GM23338 (cell line): ENCODE results near the gene RTN4RL1. TPM values are rescaled to one million over a fixed set of nuclear protein-coding genes. Genes with fewer than 3 reads are reported as not detected.

Experiments used
- ATAC-seq: fragments of 200-7000 bp; cut with Tn5 transposase; 3 replicates; pipeline ENCODE4 v1.9.1; 2020
- DNase-seq: peaks from one replicate; pipeline ENCODE4 v3.0.0-alpha.2; 2015; ENCODE audit warnings: low spot score
- H2AFZ ChIP-seq: fragments of 200-600 bp; sonication (generic); 2 replicates; pipeline ENCODE4 v1.8.0; 2016; ENCODE audit warnings: antibody characterized with exemption, mild to moderate bottlenecking, moderate library complexity
- H3F3A ChIP-seq: fragments of 200-600 bp; sonication (generic); replicated peaks from 2 replicates; pipeline ENCODE4 v1.8.0; 2017; ENCODE audit warnings: antibody characterized with exemption, mixed run types, low read depth
- H3K27ac ChIP-seq: fragments of 200-600 bp; sonication (generic); 2 replicates; pipeline ENCODE4 v1.6.1; 2016; ENCODE audit warnings: low read depth
- H3K27me3 ChIP-seq: fragments of 200-600 bp; sonication (generic); 2 replicates; pipeline ENCODE4 v1.8.0; 2016; ENCODE audit warnings: mild to moderate bottlenecking, mixed run types, moderate library complexity; ENCODE audit not compliant: insufficient read depth
- H3K36me3 ChIP-seq: fragments of 200-600 bp; sonication (generic); 2 replicates; pipeline ENCODE4 v1.8.0; 2016; ENCODE audit warnings: mild to moderate bottlenecking; ENCODE audit not compliant: insufficient read depth
- H3K4me1 ChIP-seq: fragments of 200-600 bp; sonication (generic); 2 replicates; pipeline ENCODE4 v1.8.0; 2016; ENCODE audit warnings: mild to moderate bottlenecking, moderate library complexity; ENCODE audit not compliant: insufficient read depth
- H3K4me2 ChIP-seq: fragments of 200-600 bp; sonication (generic); 2 replicates; pipeline ENCODE4 v1.7.1; 2017; ENCODE audit warnings: mixed run types
- H3K4me3 ChIP-seq: fragments of 200-600 bp; sonication (generic); 2 replicates; pipeline ENCODE4 v1.6.1; 2016; ENCODE audit warnings: mixed run types
- H3K79me2 ChIP-seq: fragments of 200-600 bp; sonication (generic); replicated peaks from 2 replicates; pipeline ENCODE4 v1.8.0; 2017; ENCODE audit warnings: mild to moderate bottlenecking; ENCODE audit not compliant: insufficient read depth
- H3K9me2 ChIP-seq: fragments of 200-600 bp; sonication (generic); 2 replicates; pipeline ENCODE4 v1.8.0; 2017; ENCODE audit not compliant: insufficient read depth
- H4K20me1 ChIP-seq: fragments of 200-600 bp; sonication (generic); replicated peaks from 2 replicates; pipeline ENCODE4 v1.8.0; 2017; ENCODE audit warnings: mild to moderate bottlenecking; ENCODE audit not compliant: insufficient read depth
- H3K27ac Mint-ChIP-seq: 2 replicates; pipeline ENCODE4 v1.8.0; 2020; ENCODE audit warnings: inconsistent platforms, mild to moderate bottlenecking, moderate library complexity, mixed read lengths
- H3K27me3 Mint-ChIP-seq: 3 replicates; pipeline ENCODE4 v1.8.0; 2022; ENCODE audit warnings: low read depth, mild to moderate bottlenecking, moderate library complexity, mixed read lengths, inconsistent platforms; ENCODE audit not compliant: insufficient read depth, poor library complexity
- H3K36me3 Mint-ChIP-seq: 3 replicates; pipeline ENCODE4 v1.8.0; 2021; ENCODE audit warnings: low read depth, mild to moderate bottlenecking, inconsistent platforms, moderate library complexity, mixed read lengths
- H3K4me1 Mint-ChIP-seq: 3 replicates; pipeline ENCODE4 v1.8.0; 2020; ENCODE audit warnings: mild to moderate bottlenecking, inconsistent platforms, mixed read lengths
- H3K4me3 Mint-ChIP-seq: 3 replicates; pipeline ENCODE4 v1.8.0; 2021; ENCODE audit warnings: moderate library complexity, mild to moderate bottlenecking, inconsistent platforms, mixed read lengths
- H3K9me3 Mint-ChIP-seq: 3 replicates; pipeline ENCODE4 v1.8.0; 2020; ENCODE audit warnings: moderate library complexity, mild to moderate bottlenecking, inconsistent platforms, mixed read lengths
- CREB1 ChIP-seq: fragments of 250-450 bp; sonication (Bioruptor Pico); IDR thresholded peaks from 2 replicates; pipeline ENCODE4 v1.5.0; 2020; ENCODE audit warnings: low read depth, mild to moderate bottlenecking, moderate library complexity
- ETS1 ChIP-seq: IDR thresholded peaks from 2 replicates; pipeline ENCODE4 v1.6.1; 2016; ENCODE audit warnings: antibody characterized with exemption
- EZH2 ChIP-seq: fragments of 200-600 bp; sonication (generic); IDR thresholded peaks from one replicate; pipeline ENCODE4 v1.8.0; 2017; ENCODE audit warnings: antibody characterized with exemption, mild to moderate bottlenecking, low read depth; ENCODE audit not compliant: unreplicated experiment
- EZH2phosphoT487 ChIP-seq: fragments of 200-600 bp; sonication (generic); IDR thresholded peaks from one replicate; pipeline ENCODE4 v1.8.1; 2018; ENCODE audit warnings: antibody characterized with exemption; ENCODE audit not compliant: unreplicated experiment
- NANOG ChIP-seq: IDR thresholded peaks from 2 replicates; pipeline ENCODE4 v1.6.1; 2016; ENCODE audit warnings: antibody characterized with exemption, borderline replicate concordance
- POLR2AphosphoS5 ChIP-seq: IDR thresholded peaks from 2 replicates; pipeline ENCODE4 v1.6.1; 2016; ENCODE audit warnings: antibody characterized with exemption, low read depth
- STAT1 ChIP-seq: IDR thresholded peaks from one replicate; pipeline ENCODE4 v1.6.1; 2016; ENCODE audit warnings: antibody characterized with exemption; ENCODE audit not compliant: unreplicated experiment
- ZNF114 ChIP-seq: fragments of 250-450 bp; sonication (Bioruptor Pico); IDR thresholded peaks from 2 replicates; pipeline ENCODE4 v1.5.0; 2020; ENCODE audit warnings: mild to moderate bottlenecking, moderate library complexity
- ZNF331 ChIP-seq: fragments of 250-450 bp; sonication (Bioruptor Pico); IDR thresholded peaks from 2 replicates; pipeline ENCODE4 v1.5.0; 2020; ENCODE audit warnings: low read depth, mild to moderate bottlenecking, moderate library complexity
- ZNF462 ChIP-seq: fragments of 250-450 bp; sonication (Bioruptor Pico); IDR thresholded peaks from 2 replicates; pipeline ENCODE4 v1.5.0; 2020; ENCODE audit warnings: mild to moderate bottlenecking, moderate library complexity
- polyA plus RNA-seq: library from polyadenylated mRNA; unstranded; fragments of >200 nt; fragmentation: Nextera tagmentation; extraction: Ambion mirVana; gene quantifications from 2 replicates; pipeline ENCODE4 v1.2.1, GENCODE V29; 2016
- total RNA-seq: library from RNA; depleted of rRNA; stranded (reverse); fragments of >200 nt; shearing (Covaris generic); gene quantifications from 2 replicates; pipeline ENCODE4 v1.2.3, GENCODE V29; 2014
- TF ChIP-seq, protein P1 (sequence below), 2 experiments: fragments of 200-600 bp in 1 of 2; sonication (generic) in 1 of 2; conservative IDR thresholded peaks; 2 replicates each; pipeline versions ENCODE4 v1.5.1 to v1.6.1; 2016 to 2017; ENCODE audit warnings: antibody characterized with exemption in 2 of 2, low read depth in 2 of 2, mild to moderate bottlenecking in 2 of 2, moderate library complexity in 1 of 2

RTN4RL1 gene
- total and polyA plus RNA-seq, 2 experiments from 2014 or later = 0.17 TPM; not detected in 1

GRCh38 chr17:1898332-1898731, 126.8 kb downstream of the RTN4RL1 start (continued):
- TF ChIP-seq EZH2phosphoT487 = no peak
- TF ChIP-seq ZNF331 (CRISPR knock-in tag) = no peak
- TF ChIP-seq POLR2AphosphoS5 = no peak
- no peak for TF ChIP-seq EZH2
- no peak for TF ChIP-seq CREB1 (CRISPR knock-in tag)

GRCh38 chr17:1897105-1897656, 128.0 kb downstream of the RTN4RL1 start:
- no peaks in the 10 kb centered on the region for H3K4me1 ChIP-seq
- H3K4me3 Mint-ChIP-seq = no peak overlapping the region
- no peak overlapping the region for H3K4me2 ChIP-seq
- no peak overlapping the region for H3K4me3 ChIP-seq
- H3K9me2 ChIP-seq = no peaks in the 10 kb centered on the region
- H3K27me3 Mint-ChIP-seq = no peaks in the 10 kb centered on the region
- H2AFZ ChIP-seq = no peak overlapping the region
- no peak for DNase-seq
- no peak overlapping the region for H3K27ac Mint-ChIP-seq
- TF ChIP-seq CREB1 (CRISPR knock-in tag) (no peak), NANOG (no peak), ZNF462 (no peak), STAT1 (no peak), ETS1 (no peak), POLR2AphosphoS5 (no peak), ZNF114 (CRISPR knock-in tag) (no peak)
- TF ChIP-seq, protein P1, sequence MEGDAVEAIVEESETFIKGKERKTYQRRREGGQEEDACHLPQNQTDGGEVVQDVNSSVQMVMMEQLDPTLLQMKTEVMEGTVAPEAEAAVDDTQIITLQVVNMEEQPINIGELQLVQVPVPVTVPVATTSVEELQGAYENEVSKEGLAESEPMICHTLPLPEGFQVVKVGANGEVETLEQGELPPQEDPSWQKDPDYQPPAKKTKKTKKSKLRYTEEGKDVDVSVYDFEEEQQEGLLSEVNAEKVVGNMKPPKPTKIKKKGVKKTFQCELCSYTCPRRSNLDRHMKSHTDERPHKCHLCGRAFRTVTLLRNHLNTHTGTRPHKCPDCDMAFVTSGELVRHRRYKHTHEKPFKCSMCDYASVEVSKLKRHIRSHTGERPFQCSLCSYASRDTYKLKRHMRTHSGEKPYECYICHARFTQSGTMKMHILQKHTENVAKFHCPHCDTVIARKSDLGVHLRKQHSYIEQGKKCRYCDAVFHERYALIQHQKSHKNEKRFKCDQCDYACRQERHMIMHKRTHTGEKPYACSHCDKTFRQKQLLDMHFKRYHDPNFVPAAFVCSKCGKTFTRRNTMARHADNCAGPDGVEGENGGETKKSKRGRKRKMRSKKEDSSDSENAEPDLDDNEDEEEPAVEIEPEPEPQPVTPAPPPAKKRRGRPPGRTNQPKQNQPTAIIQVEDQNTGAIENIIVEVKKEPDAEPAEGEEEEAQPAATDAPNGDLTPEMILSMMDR (conservative IDR thresholded peaks at IDR 0.05; ENCODE audit: low read depth in 2 of 2) = no peak
- H3F3A ChIP-seq = no peaks in the 10 kb centered on the region
- no peaks in the 10 kb centered on the region for H3K79me2 ChIP-seq
- H3K36me3 ChIP-seq = peaks cover 5% of the 10 kb centered on the region; the same call in 1 of the 2 replicates
- H3K4me1 Mint-ChIP-seq = no peaks in the 10 kb centered on the region
- H3K9me3 Mint-ChIP-seq = no peaks in the 10 kb centered on the region; the same call in 2 of the 3 replicates
- no peaks in the 10 kb centered on the region for H3K27me3 ChIP-seq
- H4K20me1 ChIP-seq = peaks cover 4% of the 10 kb centered on the region
- H3K36me3 Mint-ChIP-seq = peaks cover 66% of the 10 kb centered on the region
- no peak for ATAC-seq
- no peak overlapping the region for H3K27ac ChIP-seq
